HT-29 (cell line): ENCODE data around the gene TMEM38A. TPM values are rescaled to one million over a fixed set of nuclear protein-coding genes. Genes with fewer than 3 reads are reported as not detected.
"Not testable (repeated sequence)": the region's sequence is repeated elsewhere in the genome, so short reads cannot be mapped to it uniquely, and the experiment has no call there.

ENCODE experiments used
- DNase-seq: peaks from one replicate; pipeline ENCODE4 v3.0.0-alpha.2; 2015; ENCODE audit warnings: low spot score
- total RNA-seq: library from RNA; depleted of rRNA; stranded (reverse); fragments of >200 nt; shearing (Covaris generic); gene quantifications from 2 replicates; pipeline ENCODE4 v1.2.3, GENCODE V29; 2014

Gene TMEM38A
- total RNA-seq, 1 experiment from 2014 or later, result 14.2 TPM

- no peak for DNase-seq
Observed at GRCh38 chr19:16637535-16637934, 23.4 kb upstream of the TMEM38A start.

DNA sequence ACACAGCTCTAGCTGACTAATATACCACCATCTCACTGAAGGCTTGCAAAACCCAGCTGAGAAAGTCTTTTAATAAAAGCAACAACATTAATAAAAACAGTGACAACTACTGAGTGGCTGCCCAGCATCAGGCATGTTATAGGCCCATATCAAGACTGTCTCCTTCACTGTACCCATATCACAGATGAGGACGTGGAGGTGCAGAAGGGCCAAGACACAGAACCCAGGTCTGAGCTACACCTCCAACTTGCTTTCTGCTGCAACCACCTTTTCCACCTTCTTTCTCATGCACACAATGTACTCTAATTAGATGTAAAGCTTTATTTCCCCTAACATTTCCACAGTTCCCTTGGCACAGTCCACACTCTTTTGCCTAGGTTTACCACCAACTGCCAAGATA is 22.3 kb upstream of the TMEM38A start:
- DNase-seq, result no peak

- no peak for DNase-seq
Observed at GRCh38 chr19:16640951-16641350, 20.0 kb upstream of the TMEM38A start.

DNA sequence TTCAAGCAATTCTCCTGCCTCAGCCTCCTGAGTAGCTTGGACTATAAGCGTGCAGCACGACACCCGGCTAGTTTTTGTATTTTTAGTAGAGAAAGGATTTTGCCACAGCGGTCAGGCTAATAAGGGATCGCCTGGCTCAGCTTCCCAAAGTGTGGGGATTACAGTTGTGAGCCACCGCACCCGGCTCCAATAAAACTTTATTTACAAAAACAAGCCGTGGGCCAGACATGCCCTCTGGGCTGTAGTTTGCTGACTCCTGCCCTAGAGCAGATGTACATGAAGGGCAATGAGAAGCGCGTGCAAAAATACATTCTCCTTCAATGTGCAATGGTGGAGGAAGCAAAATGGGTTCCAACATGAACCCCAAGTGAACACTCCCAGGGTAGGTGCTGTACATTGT is 19.2 kb upstream of the TMEM38A start:
- DNase-seq, result no peak

DNA sequence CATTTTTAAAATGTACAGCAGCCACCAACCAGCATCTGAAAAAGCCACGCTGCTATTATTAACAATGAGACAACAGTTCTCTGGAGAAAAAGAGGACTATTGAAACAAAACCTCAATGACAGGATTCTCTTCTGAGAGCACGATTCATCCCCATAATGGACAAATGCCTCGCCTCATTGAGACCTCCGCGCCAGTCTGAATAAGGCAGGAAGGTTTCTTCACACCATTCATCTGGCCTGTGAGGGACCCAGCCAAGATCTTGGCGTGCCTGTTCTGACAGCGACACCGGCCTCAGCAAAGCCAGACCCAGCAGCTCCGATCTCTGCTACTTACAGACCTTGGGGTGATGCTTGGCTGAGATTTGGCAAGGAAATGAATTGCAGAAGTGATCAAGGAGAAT is 15.8 kb upstream of the TMEM38A start:
- no peak for DNase-seq

- no peak for DNase-seq
Observed at GRCh38 chr19:16649734-16650133, 11.2 kb upstream of the TMEM38A start.

DNA sequence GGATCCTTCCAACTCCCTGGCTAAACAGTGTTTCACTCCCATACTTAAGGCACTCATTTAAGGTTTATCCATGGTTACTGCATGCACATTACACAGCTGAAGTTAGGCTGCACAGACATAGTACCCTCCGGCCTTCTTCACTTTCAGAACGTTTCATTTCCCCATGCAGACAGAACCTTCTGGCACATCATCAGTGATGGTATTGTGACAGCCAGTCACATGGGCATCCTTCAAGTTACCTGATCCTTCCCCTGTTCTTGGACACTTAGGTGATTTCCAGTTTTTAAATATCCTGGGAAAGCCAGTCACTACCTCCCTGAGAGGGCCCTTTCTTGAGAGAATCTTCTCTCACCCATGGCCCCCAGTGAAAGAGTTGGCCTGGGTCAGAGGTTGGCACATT is 10.1 kb upstream of the TMEM38A start:
- no peak for DNase-seq

- DNase-seq, result not testable (repeated sequence)
Observed at GRCh38 chr19:16651421-16652188, 9.3 kb upstream of the TMEM38A start.

GRCh38 chr19:16652854-16653253 is 8.1 kb upstream of the TMEM38A start:
- DNase-seq, result no peak

DNA sequence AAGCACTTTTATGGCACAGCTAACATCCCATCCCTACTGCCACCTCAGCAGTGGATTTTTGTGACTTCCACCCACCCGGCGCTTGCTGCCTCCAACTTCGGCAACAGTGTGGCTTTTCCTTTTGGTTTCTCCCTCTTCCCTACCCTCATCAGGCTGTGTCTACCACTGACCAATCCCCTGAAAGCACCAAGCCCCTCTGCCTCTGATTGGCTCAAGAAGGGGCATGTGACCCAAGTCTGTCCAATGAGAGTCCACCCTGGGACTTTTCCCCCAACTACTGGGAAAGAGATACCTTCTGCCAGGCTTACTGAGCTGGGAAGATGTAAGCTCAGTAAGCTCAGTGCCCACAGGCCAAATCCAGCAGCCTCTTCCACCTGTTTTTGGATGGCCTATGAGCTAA is 6.8 kb upstream of the TMEM38A start:
- DNase-seq, result no peak

DNA sequence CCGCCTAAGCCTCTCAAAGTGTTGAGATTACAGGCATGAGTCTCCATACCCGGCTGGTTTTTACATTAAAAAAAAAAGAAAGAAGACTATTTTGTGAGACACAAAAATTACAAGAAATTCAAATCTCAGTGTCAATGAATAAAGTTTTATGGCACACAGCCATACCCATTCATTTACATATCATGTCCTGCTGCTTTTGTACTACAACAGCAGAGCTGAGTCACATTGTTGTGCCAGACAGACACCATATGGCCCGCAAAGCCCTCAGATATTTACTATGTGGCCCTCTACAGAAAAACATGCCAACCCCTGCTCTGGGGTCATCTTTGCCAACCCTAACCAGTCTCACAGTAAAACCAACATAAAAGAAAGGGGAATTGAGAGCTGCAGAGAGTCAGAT is 6.3 kb upstream of the TMEM38A start:
- DNase-seq, result no peak

DNA sequence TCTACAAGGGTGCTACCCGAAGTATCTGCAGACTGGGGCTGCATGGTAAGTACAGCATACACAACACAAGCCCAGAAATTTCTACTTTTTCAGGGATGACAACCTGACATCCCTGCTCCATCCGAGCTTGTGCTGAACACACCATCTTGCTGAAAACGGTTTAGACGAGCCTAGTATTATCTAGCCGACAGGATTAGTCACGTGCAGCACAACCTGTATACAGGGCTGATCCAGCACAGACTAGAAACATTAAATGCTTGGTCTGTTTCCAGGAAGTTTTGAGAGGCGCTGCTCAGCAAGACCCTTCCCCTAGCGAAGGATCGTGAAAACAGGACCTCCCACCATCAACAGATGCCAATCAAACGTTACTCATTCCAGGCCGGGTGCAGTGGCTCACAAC is 5.2 kb upstream of the TMEM38A start:
- no peak for DNase-seq

DNA sequence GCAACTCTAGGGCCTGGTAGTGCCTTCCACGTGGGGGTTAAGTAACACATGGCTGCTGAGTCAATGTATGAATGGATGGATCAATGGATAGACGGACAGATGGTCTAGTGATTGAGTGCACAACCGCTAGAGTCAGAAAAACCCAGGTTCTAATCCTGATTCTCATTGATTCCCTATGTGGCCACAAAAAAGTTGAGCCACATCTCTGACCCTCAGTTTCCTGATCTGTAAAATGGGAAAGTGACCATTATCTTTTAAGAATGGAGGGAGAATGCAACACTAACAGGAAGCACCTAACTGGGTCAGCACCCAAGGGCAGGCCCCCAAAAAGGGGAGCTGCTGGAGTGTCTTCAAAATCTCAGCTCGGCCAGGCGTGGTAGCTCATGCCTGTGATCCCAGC is 3.6 kb upstream of the TMEM38A start:
- no peak for DNase-seq

DNA sequence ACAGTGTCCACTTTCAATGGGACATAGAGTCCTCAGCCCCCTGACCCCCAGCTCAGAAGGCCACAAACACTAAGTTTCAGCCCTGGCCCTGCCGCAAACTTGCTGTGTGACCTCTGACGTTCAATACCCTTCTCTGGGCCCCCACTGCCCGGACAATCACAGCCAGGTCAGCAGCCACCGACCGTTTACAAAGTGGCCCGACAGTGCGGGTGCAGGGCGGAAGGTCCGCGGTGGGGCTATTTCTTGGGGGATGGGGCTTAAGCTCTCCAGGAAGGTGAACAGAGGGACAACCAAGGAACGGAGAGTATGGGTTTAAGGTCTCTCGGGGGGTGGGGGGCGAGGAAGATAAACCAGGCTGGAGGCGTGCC is 1.5 kb upstream of the TMEM38A start:
- no peak for DNase-seq

DNA sequence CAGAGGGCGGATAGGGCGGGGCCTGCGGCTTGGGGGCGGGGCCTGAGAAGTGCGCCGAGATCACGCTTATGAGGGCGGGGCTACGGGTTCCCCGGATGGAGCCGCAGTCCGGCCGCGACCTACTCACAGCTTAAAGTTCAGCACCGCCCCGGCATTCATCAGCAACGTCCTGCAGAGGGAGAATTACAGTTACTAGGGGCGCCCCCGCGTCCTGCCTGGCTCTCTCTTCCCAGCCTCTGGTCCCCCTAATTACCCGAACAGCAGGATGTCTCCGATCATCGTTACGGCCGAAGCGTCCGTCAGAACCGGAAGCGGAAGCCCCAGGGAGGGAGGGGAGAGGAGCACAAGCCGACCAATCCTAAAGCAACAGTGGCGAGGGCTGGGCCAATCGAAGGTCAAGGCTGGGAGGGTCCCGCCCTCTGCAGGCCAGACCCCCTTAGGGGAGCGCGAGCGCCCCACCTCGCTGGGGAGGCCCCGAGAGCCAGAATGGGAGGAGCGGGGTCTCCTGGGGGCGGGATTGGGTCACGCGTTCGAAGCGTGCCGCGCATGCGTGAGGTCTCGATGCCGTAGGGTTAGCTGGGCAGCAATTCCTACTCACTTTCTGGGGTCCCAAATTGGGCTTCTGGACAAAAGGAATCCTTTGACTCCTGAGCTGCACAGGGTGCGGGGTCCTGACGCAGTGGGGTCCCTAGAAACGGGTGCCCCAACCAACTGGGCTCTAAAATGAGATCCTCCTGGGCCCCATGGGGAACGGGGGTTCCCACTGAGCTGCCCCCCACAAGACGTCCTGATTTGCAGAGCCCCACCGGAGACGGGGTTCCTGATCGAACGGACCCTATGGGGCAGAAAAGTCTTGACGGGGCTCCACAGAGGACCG is 869 bp upstream of the TMEM38A start, which contains the start of gene SMIM7:
TSS of gene SMIM7 (minus strand) at position 313 of the 877 bp plus-strand sequence. CDS start at position 279, 34 bp downstream.
- DNase-seq, result peak; percentile 94

- no peak for DNase-seq
Observed at GRCh38 chr19:16661480-16662034, 618 bp downstream of the TMEM38A start.

- DNase-seq, result no peak
Observed at GRCh38 chr19:16668176-16668575, 7.2 kb downstream of the TMEM38A start.

- DNase-seq, result not testable (repeated sequence)
Observed at GRCh38 chr19:16668702-16669101, 7.8 kb downstream of the TMEM38A start.

DNA sequence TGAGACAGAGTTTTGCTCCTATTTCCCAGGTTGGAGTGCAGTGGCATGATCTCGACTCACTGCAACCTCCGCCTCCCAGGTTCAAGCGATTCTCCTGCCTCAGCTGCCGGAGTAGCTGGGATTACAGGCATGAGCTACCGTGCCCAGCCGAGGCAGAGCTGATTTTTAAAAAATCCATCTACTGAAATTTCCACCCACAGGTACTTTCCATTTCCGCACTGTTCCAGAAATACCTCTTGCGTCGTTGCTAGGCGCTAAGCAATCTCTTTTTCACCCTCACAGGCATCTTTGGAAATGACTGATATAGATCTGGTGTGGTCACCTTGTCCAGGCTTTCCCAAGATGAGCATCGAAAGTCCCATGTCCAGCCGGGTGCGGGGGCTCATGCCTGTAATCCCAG is 9.4 kb downstream of the TMEM38A start:
- DNase-seq, result no peak

DNA sequence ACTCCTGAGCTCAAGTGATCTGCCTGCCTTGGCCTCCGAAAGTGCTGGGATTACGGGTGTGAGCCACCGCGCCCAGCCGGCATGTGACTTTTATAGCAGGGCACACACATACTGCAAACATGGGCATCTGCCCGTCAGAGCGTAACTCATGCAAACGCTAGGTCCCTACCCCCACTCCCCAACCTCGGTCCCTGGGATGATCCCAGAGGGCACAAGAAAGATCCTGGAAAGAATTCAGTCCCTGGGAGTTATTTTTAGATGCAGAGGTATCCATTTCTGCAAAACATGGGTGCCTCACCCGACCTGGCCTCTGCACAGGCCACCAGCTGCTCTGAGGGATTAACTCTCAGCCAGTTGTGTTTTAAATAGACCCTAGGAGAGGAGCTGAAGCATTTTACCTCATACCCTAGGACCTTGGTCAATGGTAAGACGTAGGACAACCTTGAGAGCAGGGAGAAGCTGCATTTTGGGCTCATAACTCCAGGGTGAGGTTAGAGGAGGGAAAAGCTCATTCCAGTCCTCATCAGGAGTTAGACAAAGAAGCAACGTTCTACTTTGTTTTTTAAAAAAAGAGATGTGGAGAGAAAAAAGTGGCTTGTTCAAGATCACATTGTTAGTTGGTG is 10.8 kb downstream of the TMEM38A start:
- DNase-seq, result no peak

DNA sequence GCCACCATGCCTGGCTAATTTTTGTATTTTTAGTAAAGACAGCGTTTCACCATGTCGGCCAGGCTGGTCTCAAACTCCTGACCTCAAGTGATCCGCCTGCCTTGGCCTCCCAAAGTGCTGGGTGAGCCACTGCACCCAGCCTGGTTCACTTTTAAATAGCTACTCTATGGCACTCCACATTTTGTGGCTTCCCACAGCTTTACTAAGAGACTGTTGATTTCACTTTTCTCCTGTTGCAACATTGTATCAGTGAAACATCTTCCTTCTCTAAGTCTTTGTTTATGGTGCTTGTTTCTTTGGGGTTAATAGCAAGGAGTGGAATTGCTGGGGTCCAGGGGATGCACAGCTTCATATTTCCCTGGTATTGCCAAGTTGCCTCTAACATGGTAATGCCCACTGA is 12.3 kb downstream of the TMEM38A start:
- DNase-seq, result no peak

DNA sequence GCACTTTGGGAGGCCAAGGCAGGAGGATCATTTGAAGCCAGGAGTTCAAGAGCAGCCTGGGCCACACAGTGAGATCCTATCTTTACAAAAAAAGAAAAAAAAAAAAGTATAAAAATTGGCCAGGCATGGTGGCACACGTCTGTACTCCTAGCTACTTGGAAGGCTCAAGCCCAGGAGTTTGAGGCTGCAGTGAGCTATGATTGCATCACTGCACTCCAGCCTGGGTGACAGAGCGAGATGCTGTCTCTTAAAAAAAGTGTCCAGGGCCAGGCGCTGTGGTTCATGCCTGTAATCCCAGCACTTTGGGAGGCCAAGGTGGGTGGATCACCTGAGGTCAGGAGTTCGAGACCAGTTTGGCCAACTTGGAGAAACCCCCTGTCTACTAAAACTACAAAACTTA is 12.9 kb downstream of the TMEM38A start:
- not testable (repeated sequence) for DNase-seq
